ENCODE results near the gene LRRTM4.
"Not testable (repeated sequence)": the region's sequence is repeated elsewhere in the genome, so short reads cannot be mapped to it uniquely, and the experiment has no call there.

- not testable (repeated sequence) for TF ChIP-seq CTCF (IDR thresholded peaks at IDR 0.05 in 4 of 5, conservative IDR thresholded peaks at IDR 0.05 in 1 of 5); POLR2A (IDR thresholded peaks at IDR 0.05)
Measured at GRCh38 chr2:77175266-77175780, 346.9 kb downstream of the LRRTM4 start.

Data from gastrocnemius medialis (tissue), 4 donors.